ENCODE results near the gene AATK.

Gene AATK

GRCh38 chr17:81195941-81196495, 30.0 kb upstream of the AATK start:
- DNase-seq (ENCODE audit: low read depth in 1 of 2, low spot score in 1 of 2) = no peak

DNA sequence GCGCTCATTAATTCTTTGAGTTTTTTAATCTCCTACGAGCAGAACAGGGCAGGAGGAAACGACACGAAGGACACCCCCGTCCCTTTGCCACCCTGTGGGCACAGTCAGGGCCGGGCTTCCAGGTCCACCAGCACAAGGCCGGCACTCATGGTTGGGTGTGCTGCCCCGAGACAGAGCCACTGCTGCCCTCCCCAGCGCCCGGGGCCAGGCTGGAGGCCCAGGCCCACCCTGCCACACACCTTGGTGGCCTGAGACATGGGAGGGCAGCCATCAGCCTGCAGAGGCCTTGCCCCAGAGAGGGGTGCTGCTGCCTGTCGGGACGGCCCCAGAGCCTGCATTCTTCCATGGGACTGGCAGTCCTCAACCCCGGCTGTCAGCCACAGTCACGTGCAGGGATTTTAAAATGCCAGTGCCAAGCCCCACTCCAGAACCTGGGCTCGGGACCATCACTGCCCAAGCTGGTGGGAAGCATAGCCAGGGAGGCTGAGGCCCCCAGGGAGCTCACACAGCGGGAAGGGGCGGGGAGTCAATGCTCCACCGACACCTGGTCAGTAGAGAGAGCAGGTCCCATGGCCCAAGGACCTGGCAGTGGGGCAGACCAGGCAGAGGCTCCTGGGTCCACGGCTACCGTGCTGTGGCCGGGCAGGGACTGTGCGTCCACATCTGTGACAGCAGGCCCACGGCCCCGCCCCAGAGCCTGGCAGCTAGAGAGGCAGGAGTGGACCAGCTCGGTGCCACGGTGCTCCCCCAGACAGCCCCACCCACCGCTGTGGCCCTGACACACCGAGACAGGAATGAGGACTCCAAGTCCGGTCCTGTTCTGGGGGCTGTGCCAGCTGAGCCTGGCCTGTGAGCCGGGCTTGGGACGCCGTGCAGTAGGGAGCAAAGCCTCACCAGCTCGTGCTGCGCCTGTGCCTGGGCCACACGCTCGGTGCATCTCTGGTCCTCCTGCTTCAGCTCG, 29.2 kb upstream of the AATK start:
- DNase-seq (ENCODE audit: low read depth in 1 of 2, low spot score in 1 of 2) = no peak

DNA sequence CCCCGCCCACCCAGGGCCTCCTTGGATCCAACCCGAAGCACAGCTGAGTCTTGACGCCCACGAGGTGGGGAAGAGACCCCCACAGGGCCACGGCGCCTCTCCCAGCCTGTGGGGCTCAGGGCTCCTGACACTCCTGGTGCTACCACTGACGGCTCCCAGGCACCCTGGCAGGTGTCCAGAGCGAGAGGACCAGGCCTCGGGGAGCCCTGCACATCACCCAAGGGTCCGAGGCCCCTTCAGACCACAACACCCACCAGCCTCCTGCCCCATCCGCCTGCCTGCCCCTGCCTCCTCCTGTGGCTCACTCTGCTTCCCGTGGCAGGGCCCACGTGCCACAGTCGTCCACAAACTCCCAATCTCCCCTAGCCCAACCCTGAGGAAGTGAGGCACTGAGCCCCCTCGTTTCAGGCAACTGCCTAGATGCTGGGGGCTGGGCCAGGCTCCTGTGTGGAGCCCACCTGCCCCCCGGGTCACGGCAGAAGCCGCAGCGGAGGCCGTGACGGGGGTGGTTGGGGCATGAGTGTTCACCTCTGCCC, 28.3 kb upstream of the AATK start:
- no peak for DNase-seq (ENCODE audit: low read depth in 1 of 2, low spot score in 1 of 2)

DNA sequence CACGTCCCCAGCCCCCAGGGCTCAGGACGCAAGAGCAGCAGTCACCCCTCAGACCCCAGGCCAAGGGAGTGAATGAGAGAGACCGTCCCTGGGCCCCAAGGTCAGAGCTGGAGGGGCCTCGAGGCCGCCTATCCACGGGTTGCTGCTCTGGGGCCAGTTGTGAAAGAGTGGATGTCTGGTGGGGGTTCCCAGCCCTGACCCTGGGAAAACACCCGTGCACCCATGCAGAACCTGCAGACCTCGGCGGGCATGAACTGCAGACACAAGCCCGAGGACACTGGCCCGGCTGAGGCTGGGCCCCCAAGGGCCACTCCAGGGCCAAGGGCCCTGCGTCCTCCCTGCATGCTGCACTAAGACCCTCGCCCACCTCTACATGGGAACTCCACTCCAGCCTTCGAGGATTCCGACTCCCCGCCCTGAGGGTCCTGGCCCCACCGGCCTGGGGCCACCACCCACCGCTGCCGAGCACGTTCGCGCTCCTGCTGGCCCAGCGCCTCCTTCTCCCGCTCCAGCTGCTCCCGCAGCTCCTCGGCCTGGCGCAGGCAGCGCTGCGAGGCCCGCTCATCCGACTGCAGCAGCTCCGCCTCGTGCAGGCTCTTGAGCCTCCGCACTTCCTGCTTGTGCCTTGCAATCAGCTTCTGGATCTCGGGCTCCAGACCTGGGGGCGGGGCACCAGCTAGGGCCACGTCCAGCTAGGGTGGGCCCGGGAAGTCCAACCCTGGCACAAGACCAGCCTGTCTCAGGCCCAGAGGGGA, 27.6 kb upstream of the AATK start:
- no peak for DNase-seq (ENCODE audit: low read depth in 1 of 2, low spot score in 1 of 2)

DNA sequence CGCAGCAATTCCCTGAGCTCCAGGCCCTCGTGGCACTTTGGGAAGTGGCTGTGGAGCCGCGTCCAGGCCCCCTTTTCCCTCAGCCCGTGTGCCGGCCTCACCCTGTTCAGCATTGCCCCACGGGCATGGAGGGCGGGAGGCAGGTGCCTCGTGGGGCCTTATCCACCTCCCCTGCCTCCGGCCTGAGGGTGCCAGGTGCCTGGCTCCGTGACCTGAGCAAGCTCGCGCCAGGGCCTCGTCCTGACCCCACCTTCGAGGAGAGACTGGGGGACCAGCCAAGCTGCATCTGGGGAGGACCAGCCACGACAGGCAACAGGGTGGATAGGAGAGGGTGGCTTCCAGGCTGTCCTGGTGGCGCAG, 27.0 kb upstream of the AATK start:
- DNase-seq (ENCODE audit: low read depth in 1 of 2, low spot score in 1 of 2) = no peak

DNA sequence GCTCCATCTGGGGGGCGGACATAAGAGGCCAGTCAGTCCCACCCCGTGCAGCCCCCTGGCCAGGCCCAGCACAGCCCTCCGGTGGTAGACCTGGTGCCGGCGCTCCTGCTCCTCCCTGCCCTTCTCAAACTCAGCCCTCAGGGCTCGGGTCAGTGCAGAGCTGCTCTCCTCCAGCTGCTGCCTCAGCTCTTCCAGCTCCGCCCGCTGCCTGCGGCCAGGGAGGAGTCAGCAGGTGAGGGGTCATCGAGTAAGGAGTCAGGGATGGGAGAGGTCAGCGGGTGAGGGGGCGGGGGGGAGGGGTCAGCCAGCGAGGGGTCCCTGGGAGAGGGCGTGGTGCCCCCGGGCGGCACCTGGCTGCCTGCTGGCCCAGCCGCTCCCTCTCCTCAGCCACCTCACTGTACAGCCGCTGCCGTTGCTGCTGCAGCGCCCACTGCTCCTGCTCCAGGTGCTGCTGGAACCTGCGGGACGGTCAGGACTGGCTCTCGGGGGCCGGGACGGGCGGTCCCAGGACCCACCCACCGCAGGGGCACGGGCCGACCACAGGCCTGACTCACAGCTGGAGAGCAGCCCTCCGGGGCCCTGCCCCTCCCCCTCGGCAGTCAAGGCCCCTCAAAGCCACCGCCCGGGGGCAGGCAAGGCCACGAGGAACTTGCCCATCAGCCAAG, 26.5 kb upstream of the AATK start:
- DNase-seq (ENCODE audit: low read depth in 1 of 2, low spot score in 1 of 2) = no peak

DNA sequence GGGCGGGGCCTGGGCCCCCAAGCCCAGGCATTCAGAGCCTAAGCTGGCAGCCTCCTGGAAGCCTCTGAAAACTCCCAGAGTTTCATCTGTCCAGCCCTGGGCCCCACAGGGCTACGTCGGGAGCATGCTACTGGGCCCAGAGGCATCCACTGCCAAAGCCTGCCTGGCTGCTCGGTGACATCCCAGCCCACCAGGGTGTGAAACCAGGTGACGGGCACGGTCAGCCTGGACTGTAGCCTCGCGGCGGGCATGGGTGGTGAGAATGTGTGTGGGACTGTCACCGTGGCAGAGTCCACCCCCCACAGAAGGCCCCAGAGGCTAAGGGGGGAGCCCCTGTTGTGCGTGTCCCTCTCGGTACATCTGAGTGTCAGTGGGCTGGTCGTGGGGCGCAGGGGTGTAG, 25.6 kb upstream of the AATK start:
- DNase-seq (ENCODE audit: low read depth in 1 of 2, low spot score in 1 of 2) = no peak

DNA sequence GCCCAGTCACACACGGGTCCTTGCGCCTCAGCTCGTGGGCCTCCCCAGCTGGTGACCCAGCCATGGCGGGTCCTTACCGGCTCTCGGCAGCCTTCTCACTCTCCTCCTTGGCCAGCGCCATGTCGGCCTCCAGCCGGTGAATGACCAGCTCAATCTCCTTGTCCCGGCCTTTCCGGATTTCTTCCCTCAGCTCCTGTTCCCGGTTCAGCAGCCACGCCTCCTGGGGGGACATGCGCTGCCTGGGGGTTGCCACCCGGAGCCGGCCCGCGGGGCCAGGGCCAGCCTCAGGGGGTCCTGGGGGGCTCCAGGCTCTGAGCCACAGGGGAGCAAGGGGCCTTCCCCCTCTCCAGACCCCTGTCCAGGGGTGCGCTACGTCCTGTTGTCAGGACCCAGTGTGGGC, 25.1 kb upstream of the AATK start:
- no peak for DNase-seq (ENCODE audit: low read depth in 1 of 2, low spot score in 1 of 2)

DNA sequence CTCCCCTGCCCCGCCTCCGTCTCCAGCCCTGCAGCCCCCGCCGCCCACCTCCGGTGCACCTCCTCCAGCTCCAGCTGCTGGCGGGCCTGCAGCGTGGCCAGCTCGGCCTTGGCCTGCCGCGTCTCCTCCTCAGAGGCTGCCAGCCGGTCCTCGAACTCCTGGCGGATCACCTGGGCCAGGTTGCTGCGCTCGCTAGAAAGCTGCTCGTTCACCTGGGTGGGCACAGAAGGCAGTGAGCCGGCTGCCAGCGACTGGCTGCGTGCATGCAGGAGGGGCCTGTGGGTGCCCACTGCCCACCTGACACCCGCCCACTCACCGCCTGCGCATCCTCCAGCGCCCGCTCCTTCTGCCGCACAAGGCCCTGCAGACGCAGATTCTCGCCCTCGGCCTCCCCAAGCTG, 24.6 kb upstream of the AATK start:
- DNase-seq (ENCODE audit: low read depth in 1 of 2, low spot score in 1 of 2) = no peak

- DNase-seq (ENCODE audit: low read depth in 1 of 2, low spot score in 1 of 2) = no peak
Measured at GRCh38 chr17:81189670-81190530, 23.9 kb upstream of the AATK start.

DNA sequence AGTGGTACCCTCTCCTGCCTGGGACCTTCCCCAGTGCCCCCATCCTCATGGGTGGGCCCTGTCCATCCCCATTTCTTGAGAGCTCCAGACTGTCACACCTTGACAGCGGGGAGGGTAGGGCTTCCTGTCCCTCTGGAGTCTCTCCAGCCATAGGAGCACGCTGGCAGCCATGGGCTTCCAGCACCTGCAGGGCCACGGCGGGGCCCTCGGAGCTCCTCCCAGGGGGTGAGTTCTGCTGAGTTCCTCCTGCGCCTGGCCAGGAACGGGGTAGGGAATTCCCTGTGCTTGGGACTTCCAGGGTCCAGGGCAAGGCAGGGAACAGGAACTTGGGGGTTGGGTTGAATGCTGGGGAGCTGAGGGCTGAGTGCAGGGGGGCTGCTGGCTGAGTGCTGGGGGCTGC, 23.0 kb upstream of the AATK start:
- DNase-seq (ENCODE audit: low read depth in 1 of 2, low spot score in 1 of 2) = no peak

- DNase-seq (ENCODE audit: low read depth in 1 of 2, low spot score in 1 of 2) = no peak
Measured at GRCh38 chr17:81188491-81188840, 22.4 kb upstream of the AATK start.

- no peak for DNase-seq (ENCODE audit: low read depth in 1 of 2, low spot score in 1 of 2)
Measured at GRCh38 chr17:81187586-81188490, 21.8 kb upstream of the AATK start.

GRCh38 chr17:81187120-81187519, 21.1 kb upstream of the AATK start:
- DNase-seq (ENCODE audit: low read depth in 1 of 2, low spot score in 1 of 2) = no peak

- DNase-seq (ENCODE audit: low read depth in 1 of 2, low spot score in 1 of 2) = no peak
Measured at GRCh38 chr17:81186203-81186602, 20.2 kb upstream of the AATK start.

GRCh38 chr17:81184555-81184954, 18.5 kb upstream of the AATK start:
- DNase-seq (ENCODE audit: low read depth in 1 of 2, low spot score in 1 of 2) = no peak

DNA sequence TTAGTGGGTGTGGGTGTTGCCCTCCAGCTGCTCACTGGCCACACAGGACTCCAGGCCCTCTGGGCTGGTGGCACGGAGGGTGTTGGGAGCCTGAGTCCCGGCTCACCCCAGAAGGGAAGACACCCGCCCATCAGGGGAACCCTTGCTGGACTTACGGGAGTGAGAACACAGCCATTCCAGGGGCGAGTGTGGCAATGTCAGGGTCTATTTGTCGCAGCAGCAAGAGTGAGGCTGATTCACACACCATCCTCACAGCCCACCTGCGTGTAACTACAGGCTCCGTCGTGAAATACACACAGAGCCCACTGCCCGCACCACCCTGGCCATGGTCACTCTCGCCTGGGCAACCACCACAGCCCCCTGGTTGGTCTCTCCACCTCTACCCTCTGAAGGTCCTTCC, 17.8 kb upstream of the AATK start:
- no peak for DNase-seq (ENCODE audit: low read depth in 1 of 2, low spot score in 1 of 2)

DNA sequence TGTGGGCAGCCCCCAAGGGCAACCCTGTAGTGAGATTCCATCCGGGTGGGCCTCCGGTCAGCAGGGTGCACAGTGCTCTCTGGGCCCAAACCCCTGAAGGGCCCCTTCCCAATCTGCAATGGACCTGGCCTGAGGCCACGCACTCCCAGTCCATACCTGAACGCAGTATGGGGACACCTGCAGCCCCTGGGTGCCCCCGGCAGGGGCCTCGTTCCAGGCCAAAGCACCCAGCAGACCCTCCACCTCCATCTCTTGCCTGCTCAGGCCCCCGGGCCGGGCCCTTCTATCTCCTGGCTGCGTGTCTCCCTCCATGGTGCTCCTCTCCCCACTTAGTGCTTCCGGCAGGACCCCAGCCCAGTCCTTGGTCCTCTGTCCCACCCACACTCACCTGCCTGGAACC, 17.3 kb upstream of the AATK start:
- DNase-seq (ENCODE audit: low read depth in 1 of 2, low spot score in 1 of 2) = no peak

DNA sequence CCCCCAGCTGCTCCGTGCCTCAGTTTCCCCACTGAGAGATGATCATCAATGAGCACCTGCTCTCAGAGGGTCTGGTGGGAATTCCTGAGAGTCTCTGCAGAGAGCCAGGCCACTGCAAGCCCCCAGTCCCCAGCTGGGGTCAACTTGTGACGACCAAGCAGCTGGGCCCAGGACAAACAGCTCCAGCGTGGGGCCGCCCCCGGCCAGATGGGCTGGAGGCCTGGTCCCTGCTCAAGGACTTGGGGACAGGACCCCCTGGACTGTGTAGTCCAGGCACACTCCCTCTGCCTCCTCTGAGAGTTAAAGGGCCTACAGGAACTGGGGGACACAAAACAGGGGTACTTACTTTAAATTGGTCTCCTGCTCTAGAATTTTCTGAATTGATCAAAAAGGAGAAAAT, 16.6 kb upstream of the AATK start:
- no peak for DNase-seq (ENCODE audit: low read depth in 1 of 2, low spot score in 1 of 2)

- DNase-seq (ENCODE audit: low read depth in 1 of 2, low spot score in 1 of 2) = no peak
Measured at GRCh38 chr17:81181811-81182185, 15.8 kb upstream of the AATK start.

Data from activated T-helper 1 cell treated with anti-CD3 and anti-CD28 coated beads, Interleukin-2, amount 50 U/mL, for 16 hours (primary cell).